ENCODE data around the gene MACROD2.

GRCh38 chr20:14220986-14221385 lies 225.7 kb downstream of the MACROD2 start:
- TF ChIP-seq CTCF (IDR thresholded peaks at IDR 0.05) = no peak
- no peak for TF ChIP-seq POLR2A (IDR thresholded peaks at IDR 0.05)
- no peak for TF ChIP-seq EP300 (IDR thresholded peaks at IDR 0.05)

Measured in tibial nerve (tissue), 4 donors.